Measurements from ENCODE around the gene RAD52. TPM values are rescaled to one million over a fixed set of nuclear protein-coding genes. Genes with fewer than 3 reads are reported as not detected.

Gene RAD52
- total RNA-seq, 3 donors from 2014 or later = 13.3 to 30.6 (median 19.0) TPM

GRCh38 chr12:981961-982360 lies 32.5 kb upstream of the RAD52 start:
- no peak for DNase-seq (ENCODE audit: low spot score in 2 of 2)

DNA sequence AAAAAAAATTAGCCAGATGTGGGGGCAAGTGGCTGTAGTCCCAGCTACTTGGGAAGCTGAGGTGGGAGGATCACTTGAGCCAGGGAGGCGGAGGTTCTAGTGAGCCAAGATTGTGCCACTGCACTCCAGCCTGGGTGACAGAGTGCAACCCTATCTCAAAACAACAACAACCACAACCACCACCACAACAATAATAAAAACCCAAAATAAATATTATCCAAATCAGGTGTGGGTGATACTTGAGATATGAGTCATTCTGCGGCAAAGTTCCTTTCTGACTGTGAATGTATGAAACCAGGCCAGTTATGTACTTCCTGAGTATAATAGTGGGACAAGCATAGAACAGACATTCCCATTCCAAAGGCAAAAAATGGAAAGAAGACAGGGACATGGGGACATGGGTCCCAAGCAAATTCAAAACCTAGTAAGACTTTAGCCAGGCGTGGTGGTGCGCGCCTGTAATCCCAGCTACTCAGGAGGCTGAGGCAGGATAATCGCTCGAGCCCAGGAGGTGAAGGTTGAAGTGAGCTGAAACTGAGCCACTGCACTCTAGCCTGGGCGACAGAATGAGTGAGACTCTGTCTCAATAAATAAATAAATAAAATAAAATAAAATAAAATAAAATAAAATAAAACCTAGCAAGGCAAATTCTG lies 31.8 kb upstream of the RAD52 start:
- no peak for DNase-seq (ENCODE audit: low spot score in 2 of 2)
- H3K4me3 ChIP-seq = no peak overlapping the region
- TF ChIP-seq POLR2A (IDR thresholded peaks at IDR 0.05) (no peak), CTCF (IDR thresholded peaks at IDR 0.05) (no peak), POLR2AphosphoS5 (IDR thresholded peaks at IDR 0.05) (no peak)
- no peaks in the 10 kb centered on the region for H3K4me1 ChIP-seq
- H3K9me3 ChIP-seq = no peaks in the 10 kb centered on the region
- H3K36me3 ChIP-seq = no peaks in the 10 kb centered on the region
- no peaks in the 10 kb centered on the region for H3K27me3 ChIP-seq
- intact Hi-C loops (cut with DNase I; ENCODE audit: low total_unique reads) = no loop called here
- no peak overlapping the region for H3K27ac ChIP-seq

More at GRCh38 chr12:981961-982360, 32.5 kb upstream of the RAD52 start:
- Histone ChIP-seq H3K9me3 (no peaks in the 10 kb centered on the region), H3K27ac (no peak overlapping the region), H3K4me1 (no peaks in the 10 kb centered on the region), H3K36me3 (no peaks in the 10 kb centered on the region), H3K4me3 (no peak overlapping the region), H3K27me3 (no peaks in the 10 kb centered on the region)
- TF ChIP-seq CTCF (IDR thresholded peaks at IDR 0.05) (no peak), POLR2A (IDR thresholded peaks at IDR 0.05) (no peak), POLR2AphosphoS5 (IDR thresholded peaks at IDR 0.05) (no peak)
- intact Hi-C loops (cut with DNase I; ENCODE audit: low total_unique reads) = no loop called here

DNA sequence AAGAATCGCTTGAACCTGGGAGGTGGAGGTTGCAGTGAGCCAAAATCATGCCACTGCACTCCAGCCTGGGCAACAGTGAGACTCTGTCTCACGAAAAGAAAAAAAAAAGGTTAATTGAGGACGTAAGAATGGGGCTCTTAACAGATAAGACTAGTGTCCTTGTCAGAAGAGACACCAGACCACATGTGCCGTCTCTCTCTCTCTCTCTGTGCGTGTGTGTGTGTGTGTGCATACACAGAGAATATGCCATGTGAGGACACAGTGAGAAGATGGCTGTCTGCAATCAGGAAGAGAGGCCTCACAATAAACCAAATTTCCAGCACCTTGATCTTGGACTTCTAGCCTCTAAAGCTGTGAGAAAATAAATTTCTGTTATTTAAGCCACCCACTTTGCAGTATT lies 29.9 kb upstream of the RAD52 start:
- H3K36me3 ChIP-seq = no peaks in the 10 kb centered on the region
- no peaks in the 10 kb centered on the region for H3K27me3 ChIP-seq
- intact Hi-C loops (cut with DNase I; ENCODE audit: low total_unique reads) = no loop called here
- TF ChIP-seq CTCF (IDR thresholded peaks at IDR 0.05) (no peak), POLR2A (IDR thresholded peaks at IDR 0.05) (no peak), POLR2AphosphoS5 (IDR thresholded peaks at IDR 0.05) (no peak)
- DNase-seq (ENCODE audit: low spot score in 2 of 2) = no peak
- H3K9me3 ChIP-seq = no peaks in the 10 kb centered on the region
- no peak overlapping the region for H3K4me3 ChIP-seq
- H3K27ac ChIP-seq = no peak overlapping the region
- H3K4me1 ChIP-seq = no peaks in the 10 kb centered on the region

- intact Hi-C loops (cut with DNase I; ENCODE audit: low total_unique reads) = no loop called here
- Histone ChIP-seq H3K4me1 (no peaks in the 10 kb centered on the region), H3K27me3 (no peaks in the 10 kb centered on the region), H3K4me3 (no peak overlapping the region), H3K27ac (no peak overlapping the region), H3K36me3 (no peaks in the 10 kb centered on the region), H3K9me3 (no peaks in the 10 kb centered on the region)
- no peak for TF ChIP-seq POLR2A (IDR thresholded peaks at IDR 0.05)
- no peak for TF ChIP-seq POLR2AphosphoS5 (IDR thresholded peaks at IDR 0.05)
- TF ChIP-seq CTCF (IDR thresholded peaks at IDR 0.05) = no peak
- DNase-seq (ENCODE audit: low spot score in 2 of 2) = no peak
Measured at GRCh38 chr12:977156-977555, 27.7 kb upstream of the RAD52 start.

DNA sequence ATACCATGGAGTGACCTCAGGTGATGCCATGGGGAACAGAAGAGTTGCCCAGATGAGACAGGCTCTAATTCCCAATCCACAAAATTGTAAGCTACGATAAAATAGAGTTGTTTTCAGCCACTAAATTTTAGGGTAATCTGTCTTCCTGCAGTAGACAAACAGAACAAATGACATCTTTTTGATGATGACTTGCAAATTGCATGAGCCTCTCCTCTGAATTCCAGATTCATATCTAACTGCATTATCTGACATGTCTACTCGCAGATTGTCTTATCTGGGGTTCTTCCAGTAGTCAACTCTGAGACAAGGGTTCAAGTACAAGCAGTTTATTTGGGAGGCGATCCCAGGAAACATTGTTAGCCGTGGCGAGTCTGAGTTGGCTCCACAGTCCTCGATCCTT lies 27.1 kb upstream of the RAD52 start:
- TF ChIP-seq POLR2AphosphoS5 (IDR thresholded peaks at IDR 0.05) (no peak), CTCF (IDR thresholded peaks at IDR 0.05) (no peak), POLR2A (IDR thresholded peaks at IDR 0.05) (no peak)
- H3K27me3 ChIP-seq = no peaks in the 10 kb centered on the region
- intact Hi-C loops (cut with DNase I; ENCODE audit: low total_unique reads) = no loop called here
- H3K27ac ChIP-seq = no peak overlapping the region
- H3K4me1 ChIP-seq = no peaks in the 10 kb centered on the region
- DNase-seq (ENCODE audit: low spot score in 2 of 2) = no peak
- no peaks in the 10 kb centered on the region for H3K9me3 ChIP-seq
- no peak overlapping the region for H3K4me3 ChIP-seq
- H3K36me3 ChIP-seq = no peaks in the 10 kb centered on the region
